H1 (cell line): ENCODE results near the gene ABCC9. TPM values are rescaled to one million over a fixed set of nuclear protein-coding genes. Genes with fewer than 3 reads are reported as not detected.
"Not testable (repeated sequence)": the region's sequence is repeated elsewhere in the genome, so short reads cannot be mapped to it uniquely, and the experiment has no call there.

Source experiments
- CTCF ChIA-PET: fragments of 300-600 bp; sonication (Branson Sonifier 250); formaldehyde crosslinking; loops from one replicate; lab custom pipeline; 2021; ENCODE audit not compliant: partially characterized antibody; lab: Charles Lee
- POLR2A ChIA-PET: fragments of 300-600 bp; sonication (Branson Sonifier 250); formaldehyde crosslinking; loops from one replicate; lab custom pipeline; 2021; ENCODE audit warnings: inconsistent platforms; ENCODE audit not compliant: partially characterized antibody; lab: Charles Lee
- DNase-seq, 2 experiments: peaks; one replicate each; pipeline versions ENCODE4 v3.0.0 to v3.0.0-alpha.2; 2010 to 2022; ENCODE audit warnings: low spot score in 2 of 2, low read depth in 1 of 2, mixed read lengths in 1 of 2
- FAIRE-seq: peaks from 2 replicates; lab custom pipeline; 2011; peaks lifted over from hg19 to GRCh38; lab: Jason Lieb, UNC
- H2AFZ ChIP-seq: 2 replicates; pipeline ENCODE4 v1.8.1; 2012; ENCODE audit warnings: low read length, inconsistent platforms
- H2AK5ac ChIP-seq: 2 replicates; pipeline ENCODE4 v1.6.1; 2013; ENCODE audit warnings: low read depth, low read length
- H2BK120ac ChIP-seq: replicated peaks from 2 replicates; pipeline ENCODE3; 2013; ENCODE audit warnings: low read depth, low read length, inconsistent platforms
- H2BK12ac ChIP-seq: 2 replicates; pipeline ENCODE4 v1.6.1; 2013; ENCODE audit warnings: low read depth, low read length
- H2BK15ac ChIP-seq: 2 replicates; pipeline ENCODE4 v1.6.1; 2013; ENCODE audit warnings: low read length
- H2BK20ac ChIP-seq: 2 replicates; pipeline ENCODE4 v1.6.1; 2013; ENCODE audit warnings: low read length
- H2BK5ac ChIP-seq: 2 replicates; pipeline ENCODE4 v1.6.1; 2013; ENCODE audit warnings: low read depth, low read length
- H3K14ac ChIP-seq: 2 replicates; pipeline ENCODE4 v1.6.1; 2013; ENCODE audit warnings: inconsistent platforms; ENCODE audit not compliant: insufficient read length
- H3K18ac ChIP-seq: 2 replicates; pipeline ENCODE4 v1.6.1; 2013; ENCODE audit warnings: low read length; ENCODE audit errors: extremely low read depth
- H3K23ac ChIP-seq: 2 replicates; pipeline ENCODE4 v1.6.1; 2013; ENCODE audit warnings: inconsistent platforms; ENCODE audit not compliant: insufficient read length
- H3K23me2 ChIP-seq: 2 replicates; pipeline ENCODE4 v1.6.1; 2013; ENCODE audit warnings: low read depth, low read length
- H3K27ac ChIP-seq: 2 replicates; pipeline ENCODE4 v1.6.1; 2011; ENCODE audit warnings: low read depth, low read length, inconsistent platforms
- H3K27me3 ChIP-seq, 4 experiments: replicated peaks in 1 of 4; 1 replicate in 1 of 4; 2 replicates in 3 of 4; pipeline versions ENCODE4 v1.6.1 to v1.8.1; 2011 to 2013; ENCODE audit warnings: low read length in 3 of 4, mild to moderate bottlenecking in 3 of 4, inconsistent platforms in 2 of 4, mixed read lengths in 2 of 4, moderate library complexity in 1 of 4; ENCODE audit not compliant: control insufficient read depth in 3 of 4, insufficient read depth in 3 of 4; ENCODE audit errors: extremely low read depth in 1 of 4
- H3K36me3 ChIP-seq, 4 experiments: 2 replicates each; pipeline versions ENCODE4 v1.6.1 to v1.8.1; 2011 to 2013; ENCODE audit warnings: mild to moderate bottlenecking in 4 of 4, low read length in 3 of 4, moderate library complexity in 2 of 4, control low read depth in 1 of 4, inconsistent platforms in 1 of 4; ENCODE audit not compliant: insufficient read depth in 4 of 4, control insufficient read depth in 2 of 4
- H3K4ac ChIP-seq: replicated peaks from 2 replicates; pipeline ENCODE3; 2013; ENCODE audit warnings: low read length, low read depth, mixed read lengths, inconsistent platforms; ENCODE audit not compliant: insufficient read length
- H3K4me1 ChIP-seq, 4 experiments: replicated peaks in 1 of 4; 1 replicate in 1 of 4; 2 replicates in 3 of 4; pipeline versions ENCODE4 v1.6.1 to v1.8.1; 2011 to 2013; ENCODE audit warnings: low read length in 3 of 4, inconsistent platforms in 2 of 4, mixed read lengths in 1 of 4; ENCODE audit not compliant: insufficient read depth in 4 of 4, control insufficient read depth in 3 of 4
- H3K4me2 ChIP-seq, 2 experiments: 2 replicates each; pipeline versions ENCODE4 v1.6.1 to v1.8.1; 2011 to 2013; ENCODE audit warnings: low read depth in 2 of 2, low read length in 2 of 2, control low read depth in 1 of 2, inconsistent platforms in 1 of 2, mild to moderate bottlenecking in 1 of 2; ENCODE audit not compliant: insufficient read depth in 1 of 2
- H3K4me3 ChIP-seq, 4 experiments: fragments of 200-600, 300-600 bp in 1 of 4; sonication (generic), shearing (Covaris generic), sonication (Bioruptor Twin) in 1 of 4; 2 replicates each; pipeline versions ENCODE4 v1.5.1 to v1.8.1; 2011 to 2016; ENCODE audit warnings: low read length in 4 of 4, low read depth in 3 of 4, control low read depth in 2 of 4, inconsistent platforms in 2 of 4, mild to moderate bottlenecking in 2 of 4, mixed read lengths in 1 of 4, moderate library complexity in 1 of 4; ENCODE audit not compliant: insufficient read depth in 2 of 4; ENCODE audit errors: extremely low read depth in 1 of 4
- H3K56ac ChIP-seq: replicated peaks from 2 replicates; pipeline ENCODE3; 2013; ENCODE audit warnings: low read depth, mild to moderate bottlenecking, mixed read lengths, low read length, inconsistent platforms; ENCODE audit not compliant: insufficient read length
- H3K79me1 ChIP-seq: 2 replicates; pipeline ENCODE4 v1.6.1; 2013; ENCODE audit warnings: low read depth, low read length, control low read depth
- H3K79me2 ChIP-seq, 2 experiments: 2 replicates each; pipeline versions ENCODE4 v1.6.1 to v1.8.1; 2012 to 2013; ENCODE audit warnings: low read length in 2 of 2, mild to moderate bottlenecking in 2 of 2, inconsistent platforms in 1 of 2; ENCODE audit not compliant: insufficient read depth in 2 of 2, control insufficient read depth in 1 of 2
- H3K9ac ChIP-seq, 4 experiments: replicated peaks in 1 of 4; 1 replicate in 1 of 4; 2 replicates in 3 of 4; pipeline versions ENCODE4 v1.6.1 to v1.8.1; 2011 to 2013; ENCODE audit warnings: low read depth in 3 of 4, low read length in 3 of 4, control low read depth in 2 of 4, mild to moderate bottlenecking in 2 of 4, moderate library complexity in 2 of 4, inconsistent platforms in 1 of 4; ENCODE audit errors: extremely low read depth in 1 of 4
- H3K9me3 ChIP-seq, 2 experiments: 2 replicates each; pipeline versions ENCODE4 v1.6.1 to v1.8.1; 2012 to 2013; ENCODE audit warnings: mild to moderate bottlenecking in 2 of 2, moderate library complexity in 2 of 2, control low read depth in 1 of 2, inconsistent platforms in 1 of 2, low read depth in 1 of 2, low read length in 1 of 2, mixed read lengths in 1 of 2; ENCODE audit not compliant: insufficient read depth in 2 of 2
- H4K20me1 ChIP-seq, 2 experiments: replicated peaks in 1 of 2; 2 replicates each; pipeline versions ENCODE3 to v1.8.1; 2011 to 2013; ENCODE audit warnings: inconsistent platforms in 2 of 2, low read length in 2 of 2, mild to moderate bottlenecking in 1 of 2; ENCODE audit not compliant: insufficient read depth in 2 of 2, control insufficient read depth in 1 of 2
- H4K5ac ChIP-seq: 2 replicates; pipeline ENCODE4 v1.6.1; 2013; ENCODE audit warnings: low read length, low read depth, mixed read lengths, inconsistent platforms; ENCODE audit not compliant: insufficient read length
- H4K8ac ChIP-seq: 2 replicates; pipeline ENCODE4 v1.8.0; 2013; ENCODE audit warnings: mild to moderate bottlenecking, moderate library complexity, low read length, inconsistent platforms; ENCODE audit not compliant: insufficient read depth; ENCODE audit errors: extremely low read depth
- H4K91ac ChIP-seq: replicated peaks from 2 replicates; pipeline ENCODE3; 2013; ENCODE audit warnings: low read length, mixed read lengths, inconsistent platforms; ENCODE audit not compliant: insufficient read length
- GABPA ChIP-seq: IDR thresholded peaks from 2 replicates; pipeline ENCODE4 v1.6.1; 2011; ENCODE audit warnings: mild to moderate bottlenecking, low read length, moderate library complexity, borderline replicate concordance; ENCODE audit not compliant: insufficient read depth
- KDM1A ChIP-seq: fragments of 200-600, 300-600 bp; sonication (generic); IDR thresholded peaks from 2 replicates; pipeline ENCODE4 v1.7.1; 2016; ENCODE audit warnings: mild to moderate bottlenecking, low read length, borderline replicate concordance
- RBBP5 ChIP-seq: IDR thresholded peaks from 2 replicates; pipeline ENCODE4 v1.7.1; 2012; ENCODE audit warnings: low read depth, mild to moderate bottlenecking, inconsistent platforms, low read length, moderate library complexity, borderline replicate concordance
- TEAD4 ChIP-seq: IDR thresholded peaks from 2 replicates; pipeline ENCODE4 v1.6.1; 2012; ENCODE audit warnings: low read depth, low read length, inconsistent platforms, mixed read lengths
- WGBS, 2 experiments: shearing (Covaris generic) in 1 of 2; methylation state at CpG; one replicate each; pipeline versions ENCODE4 v1.1.6 to v1.1.7; 2013 to 2015; ENCODE audit warnings: low lambda C conversion rate in 2 of 2, mixed read lengths in 2 of 2, inconsistent platforms in 1 of 2, low coverage in 1 of 2, missing lambda C conversion rate in 1 of 2; ENCODE audit not compliant: insufficient replicate concordance in 2 of 2, insufficient coverage in 1 of 2, insufficient read length in 1 of 2; ENCODE audit errors: extremely low coverage in 1 of 2, missing lambda C conversion rate in 1 of 2; 5-methylcytosine and 5-hydroxymethylcytosine counted together
- polyA plus RNA-seq, 7 experiments: library from polyadenylated mRNA; depleted of rRNA in 3 of 7; stranded (reverse) in 5 of 7; unstranded in 2 of 7; fragments of >200 nt in 5 of 7; fragments of 200-250 nt in 2 of 7; gene quantifications; 1 replicate in 5 of 7; 2 replicates in 1 of 7; 4 replicates in 1 of 7; pipeline versions ENCODE4 v1.2.1 to v1.2.3, GENCODE V29; 2011 to 2013; ENCODE audit warnings: missing spikeins in 2 of 7, mixed read lengths in 2 of 7
- total RNA-seq: library from RNA; stranded (reverse); fragmentation: NEBNext Ultra II Directional; extraction: Animal tissue kit (Norgen Biotek cat#: 25700); gene quantifications from 2 replicates; pipeline ENCODE4 v1.2.1, GENCODE V29; 2021

The ABCC9 gene
- total and polyA plus RNA-seq, 2 of the 8 experiments (the other 6 are each of a cell fraction or from before 2014, with no cell fraction given), result under 0.01 TPM; not detected in 1

GRCh38 chr12:21813125-21813524 is 128.1 kb downstream of the ABCC9 start:
- FAIRE-seq, result no peak

DNA sequence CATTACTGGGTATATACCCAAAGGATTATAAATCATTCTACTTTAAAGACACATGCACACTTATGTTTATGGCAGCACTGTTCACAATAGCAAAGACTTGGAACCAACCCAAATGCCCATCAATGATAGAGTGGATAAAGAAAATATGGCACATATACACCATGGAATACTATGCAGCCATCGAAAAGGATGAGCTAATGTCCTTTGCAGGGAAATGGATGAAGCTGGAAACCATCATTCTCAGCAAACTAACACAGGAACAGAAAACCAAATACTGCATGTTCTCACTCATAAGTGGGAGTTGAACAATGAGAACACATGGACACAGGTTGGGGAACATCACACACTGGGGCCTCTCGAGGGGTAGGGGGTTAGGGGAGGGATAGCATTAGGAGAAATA is 128.9 kb downstream of the ABCC9 start:
- H4K20me1 ChIP-seq, CTCF ChIA-PET, H3K9me3 ChIP-seq, H2AK5ac ChIP-seq, H3K27ac ChIP-seq, H3K23ac ChIP-seq, H3K4me2 ChIP-seq, H2BK120ac ChIP-seq, H3K79me2 ChIP-seq, H3K4me1 ChIP-seq, H3K56ac ChIP-seq, H4K5ac ChIP-seq, H3K9ac ChIP-seq, FAIRE-seq, H3K4ac ChIP-seq, H2BK12ac ChIP-seq, H2BK15ac ChIP-seq, H3K18ac ChIP-seq, DNase-seq, H3K79me1 ChIP-seq, H3K14ac ChIP-seq, H3K27me3 ChIP-seq, H4K91ac ChIP-seq, H2AFZ ChIP-seq, H3K36me3 ChIP-seq, H2BK5ac ChIP-seq, H4K8ac ChIP-seq, H3K23me2 ChIP-seq, H3K4me3 ChIP-seq, POLR2A ChIA-PET, H2BK20ac ChIP-seq: not testable (repeated sequence)
- WGBS, 2 experiments, result 89% methylated on average over 2 of the region's 2 CpGs; no CpG with 5 or more reads in 1 of the 2 experiments

More at GRCh38 chr12:21813125-21813524, 128.1 kb downstream of the ABCC9 start:
- no peaks in the 10 kb centered on the region for H3K79me2 ChIP-seq
- no peak for TF ChIP-seq RBBP5
- no peak for TF ChIP-seq KDM1A
- no peak for TF ChIP-seq TEAD4
- no peak for TF ChIP-seq GABPA
- no peak overlapping the region for H3K4me2 ChIP-seq
- no peak overlapping the region for H4K91ac ChIP-seq
- H2BK120ac ChIP-seq, result no peak overlapping the region
- H4K8ac ChIP-seq, result no peak overlapping the region
- no peak overlapping the region for H2BK20ac ChIP-seq
- no peaks in the 10 kb centered on the region for H3K23me2 ChIP-seq
- H3K56ac ChIP-seq, result no peak overlapping the region
- H4K20me1 ChIP-seq, result peaks cover 0 to 1% of the 10 kb centered on the region in 2 experiments
- H2BK5ac ChIP-seq, result no peak overlapping the region
- no peaks in the 10 kb centered on the region for H3K36me3 ChIP-seq
- no peak overlapping the region for H3K18ac ChIP-seq
- ChIA-PET CTCF (no interaction called here), POLR2A (no interaction called here)
- H3K14ac ChIP-seq, result no peak overlapping the region
- H2AFZ ChIP-seq, result no peak overlapping the region
- H3K23ac ChIP-seq, result no peak overlapping the region
- no peak overlapping the region for H3K4me3 ChIP-seq
- no peaks in the 10 kb centered on the region for H3K9me3 ChIP-seq
- no peak overlapping the region for H2BK15ac ChIP-seq
- DNase-seq, result no peak
- H4K5ac ChIP-seq, result no peak overlapping the region
- H3K4ac ChIP-seq, result no peak overlapping the region
- H3K9ac ChIP-seq, result no peak overlapping the region
- H3K4me1 ChIP-seq, result no peaks in the 10 kb centered on the region
- no peak overlapping the region for H3K27ac ChIP-seq
- no peaks in the 10 kb centered on the region for H3K79me1 ChIP-seq
- no peak overlapping the region for H2BK12ac ChIP-seq
- H2AK5ac ChIP-seq, result no peak overlapping the region
- no peaks in the 10 kb centered on the region for H3K27me3 ChIP-seq
